Activated naive CD8-positive, alpha-beta T cell treated with anti-CD3 and anti-CD28 coated beads, Interleukin-2, amount 50 U/mL, for 24 hours (primary cell): ENCODE measurements around the gene TMEM184C.
A peak's percentile ranks its signal among the peaks of the same experiment; 100 is the strongest.

Source experiments
- ATAC-seq: fragments of 150-1000 bp; cut with Tn5 transposase; one replicate; pipeline ENCODE4 v1.10.0; 2021
- DNase-seq: peaks from one replicate; pipeline ENCODE4 v3.0.0; 2021
- H3K27ac Mint-ChIP-seq: one replicate; pipeline ENCODE4 v1.8.0; 2021; ENCODE audit warnings: mild to moderate bottlenecking, mixed read lengths
- H3K27me3 Mint-ChIP-seq: one replicate; pipeline ENCODE4 v1.8.0; 2021; ENCODE audit warnings: mixed read lengths
- H3K36me3 Mint-ChIP-seq: one replicate; pipeline ENCODE4 v1.8.0; 2021; ENCODE audit warnings: low read depth, mixed read lengths
- H3K4me1 Mint-ChIP-seq: one replicate; pipeline ENCODE4 v1.8.0; 2021; ENCODE audit warnings: mixed read lengths
- H3K4me3 Mint-ChIP-seq: one replicate; pipeline ENCODE4 v1.8.0; 2021; ENCODE audit warnings: mild to moderate bottlenecking, moderate library complexity, mixed read lengths
- H3K9me3 Mint-ChIP-seq: one replicate; pipeline ENCODE4 v1.8.0; 2021; ENCODE audit warnings: mixed read lengths

TMEM184C gene

GRCh38 chr4:147651563-147651962, 34.4 kb downstream of the TMEM184C start:
- peak; percentile 57 for ATAC-seq
- peaks cover 58% of the 10 kb centered on the region for H3K36me3 Mint-ChIP-seq
- H3K4me3 Mint-ChIP-seq: peak overlapping the region; percentile 22
- H3K27me3 Mint-ChIP-seq: no peaks in the 10 kb centered on the region
- peaks cover 41% of the 10 kb centered on the region for H3K4me1 Mint-ChIP-seq
- H3K27ac Mint-ChIP-seq: no peak overlapping the region
- H3K9me3 Mint-ChIP-seq: no peaks in the 10 kb centered on the region
- no peak for DNase-seq

GRCh38 chr4:147655639-147656038, 38.4 kb downstream of the TMEM184C start:
- no peak for ATAC-seq
- Mint-ChIP-seq H3K4me3 (no peak overlapping the region), H3K27ac (no peak overlapping the region), H3K4me1 (peaks cover 10% of the 10 kb centered on the region), H3K27me3 (no peaks in the 10 kb centered on the region), H3K9me3 (no peaks in the 10 kb centered on the region), H3K36me3 (peaks cover 49% of the 10 kb centered on the region)
- no peak for DNase-seq

GRCh38 chr4:147658501-147658900, 41.3 kb downstream of the TMEM184C start:
- Mint-ChIP-seq H3K4me3 (no peak overlapping the region), H3K27ac (no peak overlapping the region)
- ATAC-seq: no peak

GRCh38 chr4:147674073-147674472, 56.9 kb downstream of the TMEM184C start:
- no peak for DNase-seq
- no peak overlapping the region for H3K4me3 Mint-ChIP-seq
- H3K9me3 Mint-ChIP-seq: no peaks in the 10 kb centered on the region
- no peak for ATAC-seq
- no peaks in the 10 kb centered on the region for H3K27me3 Mint-ChIP-seq
- peaks cover 36% of the 10 kb centered on the region for H3K36me3 Mint-ChIP-seq
- no peaks in the 10 kb centered on the region for H3K4me1 Mint-ChIP-seq
- no peak overlapping the region for H3K27ac Mint-ChIP-seq

More at GRCh38 chr4:147658501-147658900, 41.3 kb downstream of the TMEM184C start:
- Mint-ChIP-seq H3K36me3 (peaks cover 35% of the 10 kb centered on the region), H3K27me3 (no peaks in the 10 kb centered on the region), H3K4me1 (no peaks in the 10 kb centered on the region), H3K9me3 (no peaks in the 10 kb centered on the region)
- no peak for DNase-seq

GRCh38 chr4:147674496-147674895, 57.3 kb downstream of the TMEM184C start:
- Mint-ChIP-seq H3K27me3 (no peaks in the 10 kb centered on the region), H3K4me3 (no peak overlapping the region), H3K4me1 (no peaks in the 10 kb centered on the region), H3K36me3 (peaks cover 37% of the 10 kb centered on the region), H3K27ac (no peak overlapping the region), H3K9me3 (no peaks in the 10 kb centered on the region)
- ATAC-seq (no peak), DNase-seq (no peak)

- no peaks in the 10 kb centered on the region for H3K9me3 Mint-ChIP-seq
- ATAC-seq: no peak
- no peaks in the 10 kb centered on the region for H3K27me3 Mint-ChIP-seq
- peaks cover 28% of the 10 kb centered on the region for H3K36me3 Mint-ChIP-seq
- H3K4me1 Mint-ChIP-seq: peaks cover 18% of the 10 kb centered on the region
- no peak overlapping the region for H3K27ac Mint-ChIP-seq
- DNase-seq: no peak
- no peak overlapping the region for H3K4me3 Mint-ChIP-seq
Observed at GRCh38 chr4:147678106-147678505, 60.9 kb downstream of the TMEM184C start.

- peaks cover 28% of the 10 kb centered on the region for H3K36me3 Mint-ChIP-seq
- H3K4me1 Mint-ChIP-seq: peaks cover 22% of the 10 kb centered on the region
- H3K27me3 Mint-ChIP-seq: no peaks in the 10 kb centered on the region
- no peak overlapping the region for H3K27ac Mint-ChIP-seq
- no peak for ATAC-seq
- H3K4me3 Mint-ChIP-seq: no peak overlapping the region
- H3K9me3 Mint-ChIP-seq: no peaks in the 10 kb centered on the region
- peak; percentile 12 for DNase-seq
Observed at GRCh38 chr4:147678796-147679549, 61.8 kb downstream of the TMEM184C start.

- H3K27me3 Mint-ChIP-seq: peaks cover 4% of the 10 kb centered on the region
- no peak overlapping the region for H3K27ac Mint-ChIP-seq
- peak overlapping the region; percentile 93 for H3K4me3 Mint-ChIP-seq
- no peak for ATAC-seq
- H3K4me1 Mint-ChIP-seq: peaks cover 32% of the 10 kb centered on the region
- H3K36me3 Mint-ChIP-seq: peaks cover 23% of the 10 kb centered on the region
- no peaks in the 10 kb centered on the region for H3K9me3 Mint-ChIP-seq
- DNase-seq: no peak
Observed at GRCh38 chr4:147682755-147683154, 65.6 kb downstream of the TMEM184C start.

GRCh38 chr4:147683188-147683591, 66.0 kb downstream of the TMEM184C start:
- Mint-ChIP-seq H3K36me3 (peaks cover 19% of the 10 kb centered on the region), H3K4me3 (peak overlapping the region; percentile 93), H3K27ac (peak overlapping the region; percentile 92), H3K27me3 (peaks cover 4% of the 10 kb centered on the region), H3K9me3 (no peaks in the 10 kb centered on the region), H3K4me1 (peaks cover 32% of the 10 kb centered on the region)
- DNase-seq (peak; percentile 7), ATAC-seq (no peak)

GRCh38 chr4:147683717-147684700, 66.8 kb downstream of the TMEM184C start, which contains the start of gene PRMT9:
Gene PRMT9, minus strand, starts transcription at chr4:147684163. Its CDS starts 176 bp downstream, at chr4:147683987.
- peaks cover 34% of the 10 kb centered on the region for H3K4me1 Mint-ChIP-seq
- ATAC-seq: peak; percentile 100
- peaks cover 11% of the 10 kb centered on the region for H3K36me3 Mint-ChIP-seq
- DNase-seq: peak; percentile 91
- H3K4me3 Mint-ChIP-seq: peak within 1 kb of the TSS; percentile 93
- peaks cover 5% of the 10 kb centered on the region for H3K27me3 Mint-ChIP-seq
- peak within 1 kb of the TSS; percentile 92 for H3K27ac Mint-ChIP-seq
- no peaks in the 10 kb centered on the region for H3K9me3 Mint-ChIP-seq

GRCh38 chr4:147689067-147689466, 71.9 kb downstream of the TMEM184C start:
- peaks cover 15% of the 10 kb centered on the region for H3K4me1 Mint-ChIP-seq
- H3K4me3 Mint-ChIP-seq: peak overlapping the region; percentile 11
- ATAC-seq (peak; percentile 50), DNase-seq (peak; percentile 10)
- peak overlapping the region; percentile 48 for H3K27ac Mint-ChIP-seq
- H3K27me3 Mint-ChIP-seq: peaks cover 9% of the 10 kb centered on the region
- no peaks in the 10 kb centered on the region for H3K36me3 Mint-ChIP-seq
- H3K9me3 Mint-ChIP-seq: no peaks in the 10 kb centered on the region

- H3K36me3 Mint-ChIP-seq: no peaks in the 10 kb centered on the region
- H3K27me3 Mint-ChIP-seq: peaks cover 5% of the 10 kb centered on the region
- no peak for DNase-seq
- H3K4me3 Mint-ChIP-seq: no peak overlapping the region
- no peaks in the 10 kb centered on the region for H3K9me3 Mint-ChIP-seq
- H3K27ac Mint-ChIP-seq: no peak overlapping the region
- ATAC-seq: no peak
- H3K4me1 Mint-ChIP-seq: peaks cover 6% of the 10 kb centered on the region
Observed at GRCh38 chr4:147691820-147692219, 74.6 kb downstream of the TMEM184C start.

GRCh38 chr4:147693218-147693617, 76.0 kb downstream of the TMEM184C start:
- DNase-seq (no peak), ATAC-seq (no peak)
- peaks cover 8% of the 10 kb centered on the region for H3K27me3 Mint-ChIP-seq
- peaks cover 6% of the 10 kb centered on the region for H3K4me1 Mint-ChIP-seq
- no peak overlapping the region for H3K4me3 Mint-ChIP-seq
- no peaks in the 10 kb centered on the region for H3K9me3 Mint-ChIP-seq
- no peaks in the 10 kb centered on the region for H3K36me3 Mint-ChIP-seq
- no peak overlapping the region for H3K27ac Mint-ChIP-seq

- DNase-seq (no peak), ATAC-seq (no peak)
Observed at GRCh38 chr4:147696866-147697265, 79.7 kb downstream of the TMEM184C start.

More at GRCh38 chr4:147696866-147697265, 79.7 kb downstream of the TMEM184C start:
- Mint-ChIP-seq H3K4me1 (no peaks in the 10 kb centered on the region), H3K36me3 (no peaks in the 10 kb centered on the region), H3K27me3 (peaks cover 7% of the 10 kb centered on the region), H3K4me3 (no peak overlapping the region), H3K9me3 (no peaks in the 10 kb centered on the region), H3K27ac (no peak overlapping the region)
